OCI-LY1 (cell line): Measurements from ENCODE around the gene SOCS1.
"Not testable (repeated sequence)": the region's sequence is repeated elsewhere in the genome, so short reads cannot be mapped to it uniquely, and the experiment has no call there.

ENCODE experiments used
- H2AFZ ChIP-seq: fragments of 200-600 bp; sonication (generic), shearing (Covaris generic); 2 replicates; pipeline ENCODE4 v1.6.0; 2014; ENCODE audit warnings: antibody characterized with exemption, mild to moderate bottlenecking, low read length
- H3F3A ChIP-seq: fragments of 200-600 bp; sonication (generic), shearing (Covaris generic); 2 replicates; pipeline ENCODE4 v1.6.0; 2014; ENCODE audit warnings: mild to moderate bottlenecking, antibody characterized with exemption, low read length, moderate library complexity; ENCODE audit not compliant: insufficient read depth
- H3K27ac ChIP-seq: fragments of 200-600 bp; sonication (generic); 2 replicates; pipeline ENCODE4 v1.5.1; 2014; ENCODE audit warnings: low read length, mixed run types, mild to moderate bottlenecking, low read depth; ENCODE audit not compliant: poor library complexity, severe bottlenecking
- H3K27me3 ChIP-seq: fragments of 200-600 bp; sonication (generic); 2 replicates; pipeline ENCODE4 v1.6.0; 2014; ENCODE audit warnings: antibody characterized with exemption, mild to moderate bottlenecking, low read length, moderate library complexity; ENCODE audit not compliant: insufficient read depth
- H3K36me3 ChIP-seq: fragments of 200-600 bp; sonication (generic); 2 replicates; pipeline ENCODE4 v1.6.1; 2014; ENCODE audit warnings: mild to moderate bottlenecking, antibody characterized with exemption, low read length, moderate library complexity, mixed read lengths; ENCODE audit not compliant: insufficient read depth
- H3K4me1 ChIP-seq: fragments of 200-600 bp; sonication (generic); 2 replicates; pipeline ENCODE4 v1.5.1; 2014; ENCODE audit warnings: mild to moderate bottlenecking, low read length, moderate library complexity; ENCODE audit not compliant: insufficient read depth, severe bottlenecking
- H3K4me2 ChIP-seq: fragments of 200-600 bp; sonication (generic), shearing (Covaris generic); 2 replicates; pipeline ENCODE4 v1.6.1; 2014; ENCODE audit warnings: low read length
- H3K4me3 ChIP-seq: fragments of 200-600 bp; sonication (generic); 2 replicates; pipeline ENCODE4 v1.5.1; 2014; ENCODE audit warnings: low read length, low read depth, mild to moderate bottlenecking, mixed read lengths; ENCODE audit not compliant: poor library complexity, severe bottlenecking
- H3K79me2 ChIP-seq: fragments of 200-600 bp; shearing (Covaris generic); 2 replicates; pipeline ENCODE4 v1.6.1; 2016; ENCODE audit warnings: mixed run types, low read length, mixed read lengths; ENCODE audit not compliant: insufficient read depth
- H3K9ac ChIP-seq: fragments of 200-600 bp; sonication (generic), shearing (Covaris generic); 2 replicates; pipeline ENCODE4 v1.6.1; 2014; ENCODE audit warnings: mild to moderate bottlenecking, low read length, mixed read lengths
- H3K9me2 ChIP-seq: fragments of 200-600 bp; sonication (generic), shearing (Covaris generic); 2 replicates; pipeline ENCODE4 v1.6.1; 2014; ENCODE audit warnings: low read depth, mild to moderate bottlenecking, low read length, mixed read lengths
- H3K9me3 ChIP-seq: fragments of 200-600 bp; shearing (Covaris generic); 2 replicates; pipeline ENCODE4 v1.6.1; 2014; ENCODE audit warnings: low read length, mixed read lengths
- H4K20me1 ChIP-seq: fragments of 200-600 bp; sonication (generic), shearing (Covaris generic); 2 replicates; pipeline ENCODE4 v1.6.0; 2016; ENCODE audit warnings: mild to moderate bottlenecking, low read length; ENCODE audit not compliant: insufficient read depth
- CTCF ChIP-seq: fragments of 200-600 bp; sonication (generic), shearing (Covaris generic); IDR thresholded peaks from 2 replicates; pipeline ENCODE4 v1.5.1; 2017; ENCODE audit warnings: mild to moderate bottlenecking, antibody characterized with exemption, low read length, moderate library complexity, mixed read lengths
- EZH2 ChIP-seq: fragments of 200-600 bp; sonication (generic), shearing (Covaris generic); IDR thresholded peaks from 2 replicates; pipeline ENCODE4 v1.8.0; 2017; ENCODE audit warnings: borderline replicate concordance, mixed run types, mild to moderate bottlenecking, antibody characterized with exemption, low read length, moderate library complexity, mixed read lengths

Gene SOCS1

DNA sequence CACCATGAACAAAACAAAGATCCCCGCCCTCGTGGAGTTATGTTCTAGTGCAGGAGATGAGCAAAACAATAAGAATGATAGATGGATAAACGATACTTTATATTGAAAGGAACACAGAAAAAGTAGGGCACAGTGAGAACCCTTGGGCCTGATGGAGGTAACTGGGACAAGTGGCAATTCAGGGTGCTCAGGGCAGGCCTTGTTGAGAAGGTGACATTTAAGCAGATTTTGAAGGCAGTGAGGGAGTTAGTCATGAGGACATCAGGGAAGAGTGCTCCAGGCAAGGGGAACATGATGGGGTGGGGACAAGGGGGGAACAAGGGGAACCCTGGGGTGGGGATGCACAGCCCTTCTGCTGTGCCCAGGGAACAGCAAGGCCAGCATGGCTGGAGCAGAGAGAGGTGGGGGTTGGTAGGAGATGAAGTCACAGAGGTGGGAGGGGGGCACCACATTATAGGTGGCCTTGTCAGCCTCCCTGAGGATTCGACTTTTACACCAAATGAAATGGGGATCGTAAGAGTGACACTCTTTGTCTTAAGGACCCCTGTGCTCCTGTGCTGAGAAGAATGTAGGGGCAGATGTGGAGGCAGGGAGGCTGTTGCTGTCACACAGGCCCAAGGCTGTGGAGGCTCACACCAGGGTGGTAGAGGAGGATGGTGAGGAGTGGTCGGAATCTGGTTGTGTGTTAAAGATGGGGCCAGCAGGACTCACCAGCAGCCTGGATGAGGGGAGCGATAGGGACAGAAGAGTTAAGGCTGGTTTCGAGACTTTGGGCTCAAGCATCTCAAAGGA, 34.3 kb upstream of the SOCS1 start:
- no peaks in the 10 kb centered on the region for H3K36me3 ChIP-seq
- no peak for TF ChIP-seq EZH2
- no peak for TF ChIP-seq CTCF
- H3K9me3 ChIP-seq = no peaks in the 10 kb centered on the region
- no peak overlapping the region for H2AFZ ChIP-seq
- no peaks in the 10 kb centered on the region for H3K27me3 ChIP-seq
- no peak overlapping the region for H3K27ac ChIP-seq
- peaks cover 4% of the 10 kb centered on the region for H3F3A ChIP-seq
- no peak overlapping the region for H3K9ac ChIP-seq
- H3K9me2 ChIP-seq = no peaks in the 10 kb centered on the region
- H3K79me2 ChIP-seq = no peaks in the 10 kb centered on the region
- H3K4me3 ChIP-seq = no peak overlapping the region
- peaks cover 30% of the 10 kb centered on the region for H3K4me1 ChIP-seq
- H4K20me1 ChIP-seq = no peaks in the 10 kb centered on the region
- no peak overlapping the region for H3K4me2 ChIP-seq

GRCh38 chr16:11289696-11290095, 33.7 kb upstream of the SOCS1 start:
- not testable (repeated sequence) for H3K79me2 ChIP-seq, H3F3A ChIP-seq, H3K9me2 ChIP-seq, H3K4me3 ChIP-seq, H3K4me2 ChIP-seq, H2AFZ ChIP-seq, H4K20me1 ChIP-seq, H3K27me3 ChIP-seq, H3K36me3 ChIP-seq, H3K9ac ChIP-seq, H3K27ac ChIP-seq, H3K9me3 ChIP-seq
- peaks cover 24% of the 10 kb centered on the region for H3K4me1 ChIP-seq

DNA sequence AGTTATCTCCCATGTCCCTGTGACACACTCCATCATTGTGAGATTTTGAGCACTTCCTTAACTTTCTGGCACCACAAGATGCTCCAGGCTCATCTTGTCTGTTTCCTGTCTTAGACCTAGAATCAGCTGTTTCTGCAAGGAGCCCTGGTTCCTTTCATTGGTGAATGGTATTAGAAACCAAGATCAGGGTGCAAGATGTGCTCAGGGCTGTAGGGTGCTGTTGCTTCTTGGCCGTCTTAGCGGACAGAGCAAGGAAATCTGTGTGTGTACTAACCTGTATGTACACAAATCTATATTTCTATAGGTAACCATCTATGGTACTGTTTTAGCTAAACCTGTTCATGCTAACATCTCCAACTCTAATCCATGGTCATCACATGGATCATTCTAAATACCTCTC, 33.2 kb upstream of the SOCS1 start:
- H3K9me2 ChIP-seq = no peaks in the 10 kb centered on the region
- H3K9me3 ChIP-seq = no peaks in the 10 kb centered on the region
- H3K79me2 ChIP-seq = no peaks in the 10 kb centered on the region
- no peak overlapping the region for H3K9ac ChIP-seq
- no peak for TF ChIP-seq CTCF
- no peak for TF ChIP-seq EZH2
- no peak overlapping the region for H2AFZ ChIP-seq
- H3K36me3 ChIP-seq = no peaks in the 10 kb centered on the region
- H3K4me3 ChIP-seq = no peak overlapping the region
- H3K4me2 ChIP-seq = no peak overlapping the region
- no peaks in the 10 kb centered on the region for H4K20me1 ChIP-seq
- no peaks in the 10 kb centered on the region for H3K27me3 ChIP-seq
- H3K4me1 ChIP-seq = peaks cover 19% of the 10 kb centered on the region
- no peaks in the 10 kb centered on the region for H3F3A ChIP-seq
- no peak overlapping the region for H3K27ac ChIP-seq

GRCh38 chr16:11285842-11286241, 29.8 kb upstream of the SOCS1 start:
- Histone ChIP-seq H3K27me3 (no peaks in the 10 kb centered on the region), H3K79me2 (no peaks in the 10 kb centered on the region), H4K20me1 (no peaks in the 10 kb centered on the region), H3F3A (no peaks in the 10 kb centered on the region), H3K27ac (no peak overlapping the region), H3K4me1 (peaks cover 4% of the 10 kb centered on the region), H3K36me3 (no peaks in the 10 kb centered on the region), H3K4me3 (no peak overlapping the region), H3K4me2 (no peak overlapping the region), H3K9ac (no peak overlapping the region), H3K9me2 (no peaks in the 10 kb centered on the region), H3K9me3 (no peaks in the 10 kb centered on the region), H2AFZ (no peak overlapping the region)
- TF ChIP-seq EZH2 (no peak), CTCF (no peak)
